Measurements from ENCODE around the gene TTBK1. TPM values are rescaled to one million over a fixed set of nuclear protein-coding genes. Genes with fewer than 3 reads are reported as not detected.

TTBK1 gene
- total RNA-seq, 2 donors from 2014 or later, result 0.12 to 0.15 TPM

- Histone ChIP-seq H3K36me3 (no peaks in the 10 kb centered on the region), H3K4me1 (peaks cover 0 to 14% of the 10 kb centered on the region in 2 donors), H3K27ac (peak overlapping the region; percentile 49 to 52), H3K27me3 (peaks cover 6 to 7% of the 10 kb centered on the region in 2 donors), H3K9me3 (no peaks in the 10 kb centered on the region), H3K4me3 (peak overlapping the region; percentile 48 to 61)
- no peak for DNase-seq (ENCODE audit: low spot score)
- no peak for TF ChIP-seq CTCF (IDR thresholded peaks at IDR 0.05)
These were observed 3.2 kb downstream of the TTBK1 start for GRCh38 chr6:43246301-43247113.

GRCh38 chr6:43247114-43247999 is 4.1 kb downstream of the TTBK1 start:
- H3K9me3 ChIP-seq, result no peaks in the 10 kb centered on the region
- no peak for TF ChIP-seq CTCF (IDR thresholded peaks at IDR 0.05)
- peak overlapping the region; percentile 49 to 52 for H3K27ac ChIP-seq
- DNase-seq (ENCODE audit: low spot score), result peak; percentile 73
- peak overlapping the region; percentile 48 to 61 for H3K4me3 ChIP-seq
- H3K27me3 ChIP-seq, result peaks cover 6 to 7% of the 10 kb centered on the region in 2 donors
- peaks cover 0 to 14% of the 10 kb centered on the region in 2 donors for H3K4me1 ChIP-seq
- H3K36me3 ChIP-seq, result no peaks in the 10 kb centered on the region

- Histone ChIP-seq H3K36me3 (no peaks in the 10 kb centered on the region), H3K27ac (no peak overlapping the region), H3K27me3 (peaks cover 4 to 6% of the 10 kb centered on the region in 2 donors), H3K9me3 (no peaks in the 10 kb centered on the region), H3K4me1 (peaks cover 0 to 14% of the 10 kb centered on the region in 2 donors), H3K4me3 (peak overlapping the region in 1 of 2 donors; percentile 61)
- no peak for TF ChIP-seq CTCF (IDR thresholded peaks at IDR 0.05)
- DNase-seq (ENCODE audit: low spot score), result no peak
These were observed 4.8 kb downstream of the TTBK1 start for GRCh38 chr6:43248101-43248500.

- H3K27ac ChIP-seq, result no peak overlapping the region
- TF ChIP-seq CTCF (IDR thresholded peaks at IDR 0.05), result no peak
- peaks cover 4 to 5% of the 10 kb centered on the region in 2 donors for H3K27me3 ChIP-seq
- H3K36me3 ChIP-seq, result no peaks in the 10 kb centered on the region
- no peaks in the 10 kb centered on the region for H3K9me3 ChIP-seq
- no peak overlapping the region for H3K4me3 ChIP-seq
- peaks cover 0 to 14% of the 10 kb centered on the region in 2 donors for H3K4me1 ChIP-seq
- DNase-seq (ENCODE audit: low spot score), result no peak
These were observed 5.5 kb downstream of the TTBK1 start for GRCh38 chr6:43248791-43249190.

- Histone ChIP-seq H3K4me1 (peaks cover 0 to 14% of the 10 kb centered on the region in 2 donors), H3K27me3 (no peaks in the 10 kb centered on the region), H3K9me3 (no peaks in the 10 kb centered on the region), H3K27ac (no peak overlapping the region), H3K4me3 (no peak overlapping the region), H3K36me3 (no peaks in the 10 kb centered on the region)
- no peak for DNase-seq (ENCODE audit: low spot score)
- TF ChIP-seq CTCF (IDR thresholded peaks at IDR 0.05), result no peak
These were observed 7.7 kb downstream of the TTBK1 start for GRCh38 chr6:43250992-43251373.

Measured in right atrium auricular region (tissue), 2 donors.